Neural cell (in vitro differentiated cells): ENCODE data around the gene FYCO1. TPM values are rescaled to one million over a fixed set of nuclear protein-coding genes. Genes with fewer than 3 reads are reported as not detected.

Source experiments
- H2AFZ ChIP-seq: fragments of 200-600, 300-800 bp; sonication (generic), shearing (Covaris generic); 2 replicates; pipeline ENCODE4 v1.6.0; 2014; ENCODE audit warnings: low read depth, mild to moderate bottlenecking, antibody characterized with exemption, low read length, moderate library complexity
- H3F3A ChIP-seq: fragments of 200-600 bp; shearing (Covaris generic); 2 replicates; pipeline ENCODE4 v1.6.1; 2016; ENCODE audit warnings: mild to moderate bottlenecking, moderate library complexity, mixed read lengths, antibody characterized with exemption, low read length; ENCODE audit not compliant: insufficient read depth, poor library complexity, severe bottlenecking
- H3K27ac ChIP-seq: fragments of 200-600, 300-800 bp; sonication (generic), shearing (Covaris generic); 2 replicates; pipeline ENCODE4 v1.5.1; 2014; ENCODE audit warnings: mild to moderate bottlenecking, low read length, moderate library complexity
- H3K27me3 ChIP-seq: fragments of 300-800, 200-600 bp; sonication (generic), shearing (Covaris generic); 2 replicates; pipeline ENCODE4 v1.6.0; 2014; ENCODE audit warnings: mild to moderate bottlenecking, low read depth, low read length, moderate library complexity; ENCODE audit not compliant: insufficient read depth
- H3K36me3 ChIP-seq: fragments of 300-800, 200-600 bp; sonication (generic), shearing (Covaris generic); 2 replicates; pipeline ENCODE4 v1.5.1; 2014; ENCODE audit warnings: mild to moderate bottlenecking, antibody characterized with exemption, low read length, moderate library complexity; ENCODE audit not compliant: insufficient read depth
- H3K4me2 ChIP-seq: fragments of 300-800, 200-600 bp; sonication (generic), shearing (Covaris generic); 2 replicates; pipeline ENCODE4 v1.6.0; 2014; ENCODE audit warnings: mild to moderate bottlenecking, low read length
- H3K4me3 ChIP-seq: fragments of 300-800, 200-600 bp; sonication (generic), shearing (Covaris generic); 2 replicates; pipeline ENCODE4 v1.5.1; 2014; ENCODE audit warnings: mild to moderate bottlenecking, low read length, moderate library complexity
- H3K79me2 ChIP-seq: fragments of 200-600 bp; shearing (Covaris generic); replicated peaks from 2 replicates; pipeline ENCODE4 v1.6.0; 2014; ENCODE audit warnings: mild to moderate bottlenecking, low read length, moderate library complexity; ENCODE audit not compliant: insufficient read depth
- H3K9ac ChIP-seq: fragments of 300-800, 200-600 bp; sonication (generic), shearing (Covaris generic); 2 replicates; pipeline ENCODE4 v1.6.1; 2016; ENCODE audit warnings: mild to moderate bottlenecking, low read length, mixed read lengths
- H3K9me2 ChIP-seq: fragments of 200-600 bp; shearing (Covaris generic); 2 replicates; pipeline ENCODE4 v1.6.1; 2016; ENCODE audit warnings: mild to moderate bottlenecking, low read length, mixed read lengths; ENCODE audit not compliant: insufficient read depth
- H3K9me3 ChIP-seq: fragments of 200-600, 300-800 bp; sonication (generic), shearing (Covaris generic); 2 replicates; pipeline ENCODE4 v1.6.1; 2016; ENCODE audit warnings: mild to moderate bottlenecking, mixed run types, low read length, moderate library complexity, mixed read lengths
- H4K20me1 ChIP-seq: fragments of 200-600 bp; shearing (Covaris generic); 2 replicates; pipeline ENCODE4 v1.6.1; 2016; ENCODE audit warnings: mild to moderate bottlenecking, mixed run types; ENCODE audit not compliant: insufficient read depth
- EP300 ChIP-seq: fragments of 450-650 bp; conservative IDR thresholded peaks from 2 replicates; pipeline ENCODE4 v1.6.1; 2014; ENCODE audit warnings: antibody characterized with exemption, mild to moderate bottlenecking, moderate library complexity; ENCODE audit not compliant: poor library complexity, severe bottlenecking
- EZH2 ChIP-seq: fragments of 200-600, 300-800 bp; shearing (Covaris generic), sonication (generic); IDR thresholded peaks from 2 replicates; pipeline ENCODE4 v1.6.1; 2014; ENCODE audit warnings: antibody characterized with exemption, low read length, borderline replicate concordance, mild to moderate bottlenecking; ENCODE audit not compliant: insufficient read depth, poor library complexity, severe bottlenecking
- MXI1 ChIP-seq: fragments of 450-650 bp; conservative IDR thresholded peaks from 2 replicates; pipeline ENCODE4 v1.6.1; 2014; ENCODE audit warnings: antibody characterized with exemption, mild to moderate bottlenecking; ENCODE audit not compliant: poor library complexity, severe bottlenecking
- POLR2AphosphoS5 ChIP-seq: IDR thresholded peaks from 2 replicates; pipeline ENCODE4 v1.6.1; 2012
- RAD21 ChIP-seq: fragments of 450-650 bp; conservative IDR thresholded peaks from 2 replicates; pipeline ENCODE4 v1.6.1; 2014; ENCODE audit warnings: antibody characterized with exemption, mild to moderate bottlenecking, moderate library complexity
- SMC3 ChIP-seq: fragments of 450-650 bp; conservative IDR thresholded peaks from 2 replicates; pipeline ENCODE4 v1.6.1; 2014; ENCODE audit warnings: antibody characterized with exemption, mild to moderate bottlenecking, moderate library complexity; ENCODE audit not compliant: poor library complexity
- TAF1 ChIP-seq: IDR thresholded peaks from 2 replicates; pipeline ENCODE4 v1.6.1; 2012; ENCODE audit warnings: low read depth
- polyA plus RNA-seq: library from polyadenylated mRNA; depleted of rRNA; stranded (reverse); fragments of >200 nt; gene quantifications from 2 replicates; pipeline ENCODE4 v1.2.3, GENCODE V29; 2014
- TF ChIP-seq, protein P1 (sequence below): IDR thresholded peaks from 2 replicates; pipeline ENCODE4 v1.6.1; 2012; ENCODE audit warnings: borderline replicate concordance
- TF ChIP-seq, protein P2 (sequence below): fragments of 450-650 bp; IDR thresholded peaks from 2 replicates; pipeline ENCODE4 v1.5.1; 2014; ENCODE audit warnings: antibody characterized with exemption, mild to moderate bottlenecking, moderate library complexity; ENCODE audit not compliant: poor library complexity, severe bottlenecking

FYCO1 gene
- polyA plus RNA-seq, 1 donor from 2014 or later: 0.12 TPM

DNA sequence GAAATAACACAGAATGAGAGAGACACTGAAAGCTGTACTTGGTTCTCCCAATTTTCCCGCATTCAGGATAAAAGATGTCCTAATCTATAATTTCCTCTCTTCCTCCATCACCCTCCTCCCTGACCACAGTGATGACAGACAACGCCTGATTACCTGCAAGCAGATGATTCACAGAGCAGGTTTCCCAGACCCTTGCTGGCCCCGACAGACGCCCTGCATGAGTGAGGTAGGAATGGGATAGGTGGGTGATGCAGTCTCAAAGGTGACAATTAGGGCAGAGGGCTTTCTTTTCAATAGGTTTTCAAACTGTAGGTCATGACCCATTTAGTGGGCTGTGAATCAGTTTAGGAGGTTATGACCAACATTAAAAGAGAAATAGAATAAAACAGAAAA is 57.6 kb downstream of the FYCO1 start:
- no peak overlapping the region for H3K4me3 ChIP-seq
- H3F3A ChIP-seq: no peaks in the 10 kb centered on the region
- H3K27ac ChIP-seq: no peak overlapping the region
- no peaks in the 10 kb centered on the region for H3K9me2 ChIP-seq
- no peaks in the 10 kb centered on the region for H4K20me1 ChIP-seq
- no peaks in the 10 kb centered on the region for H3K79me2 ChIP-seq
- H2AFZ ChIP-seq: no peak overlapping the region
- H3K36me3 ChIP-seq: no peaks in the 10 kb centered on the region
- H3K9me3 ChIP-seq: no peaks in the 10 kb centered on the region
- H3K9ac ChIP-seq: no peak overlapping the region
- H3K27me3 ChIP-seq: no peaks in the 10 kb centered on the region
- H3K4me2 ChIP-seq: no peak overlapping the region
- TF ChIP-seq, protein P1, sequence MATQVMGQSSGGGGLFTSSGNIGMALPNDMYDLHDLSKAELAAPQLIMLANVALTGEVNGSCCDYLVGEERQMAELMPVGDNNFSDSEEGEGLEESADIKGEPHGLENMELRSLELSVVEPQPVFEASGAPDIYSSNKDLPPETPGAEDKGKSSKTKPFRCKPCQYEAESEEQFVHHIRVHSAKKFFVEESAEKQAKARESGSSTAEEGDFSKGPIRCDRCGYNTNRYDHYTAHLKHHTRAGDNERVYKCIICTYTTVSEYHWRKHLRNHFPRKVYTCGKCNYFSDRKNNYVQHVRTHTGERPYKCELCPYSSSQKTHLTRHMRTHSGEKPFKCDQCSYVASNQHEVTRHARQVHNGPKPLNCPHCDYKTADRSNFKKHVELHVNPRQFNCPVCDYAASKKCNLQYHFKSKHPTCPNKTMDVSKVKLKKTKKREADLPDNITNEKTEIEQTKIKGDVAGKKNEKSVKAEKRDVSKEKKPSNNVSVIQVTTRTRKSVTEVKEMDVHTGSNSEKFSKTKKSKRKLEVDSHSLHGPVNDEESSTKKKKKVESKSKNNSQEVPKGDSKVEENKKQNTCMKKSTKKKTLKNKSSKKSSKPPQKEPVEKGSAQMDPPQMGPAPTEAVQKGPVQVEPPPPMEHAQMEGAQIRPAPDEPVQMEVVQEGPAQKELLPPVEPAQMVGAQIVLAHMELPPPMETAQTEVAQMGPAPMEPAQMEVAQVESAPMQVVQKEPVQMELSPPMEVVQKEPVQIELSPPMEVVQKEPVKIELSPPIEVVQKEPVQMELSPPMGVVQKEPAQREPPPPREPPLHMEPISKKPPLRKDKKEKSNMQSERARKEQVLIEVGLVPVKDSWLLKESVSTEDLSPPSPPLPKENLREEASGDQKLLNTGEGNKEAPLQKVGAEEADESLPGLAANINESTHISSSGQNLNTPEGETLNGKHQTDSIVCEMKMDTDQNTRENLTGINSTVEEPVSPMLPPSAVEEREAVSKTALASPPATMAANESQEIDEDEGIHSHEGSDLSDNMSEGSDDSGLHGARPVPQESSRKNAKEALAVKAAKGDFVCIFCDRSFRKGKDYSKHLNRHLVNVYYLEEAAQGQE: no peak
- TF ChIP-seq POLR2AphosphoS5 (no peak), MXI1 (no peak), TAF1 (no peak), RAD21 (no peak), SMC3 (no peak), EZH2 (no peak)
- TF ChIP-seq, protein P2, sequence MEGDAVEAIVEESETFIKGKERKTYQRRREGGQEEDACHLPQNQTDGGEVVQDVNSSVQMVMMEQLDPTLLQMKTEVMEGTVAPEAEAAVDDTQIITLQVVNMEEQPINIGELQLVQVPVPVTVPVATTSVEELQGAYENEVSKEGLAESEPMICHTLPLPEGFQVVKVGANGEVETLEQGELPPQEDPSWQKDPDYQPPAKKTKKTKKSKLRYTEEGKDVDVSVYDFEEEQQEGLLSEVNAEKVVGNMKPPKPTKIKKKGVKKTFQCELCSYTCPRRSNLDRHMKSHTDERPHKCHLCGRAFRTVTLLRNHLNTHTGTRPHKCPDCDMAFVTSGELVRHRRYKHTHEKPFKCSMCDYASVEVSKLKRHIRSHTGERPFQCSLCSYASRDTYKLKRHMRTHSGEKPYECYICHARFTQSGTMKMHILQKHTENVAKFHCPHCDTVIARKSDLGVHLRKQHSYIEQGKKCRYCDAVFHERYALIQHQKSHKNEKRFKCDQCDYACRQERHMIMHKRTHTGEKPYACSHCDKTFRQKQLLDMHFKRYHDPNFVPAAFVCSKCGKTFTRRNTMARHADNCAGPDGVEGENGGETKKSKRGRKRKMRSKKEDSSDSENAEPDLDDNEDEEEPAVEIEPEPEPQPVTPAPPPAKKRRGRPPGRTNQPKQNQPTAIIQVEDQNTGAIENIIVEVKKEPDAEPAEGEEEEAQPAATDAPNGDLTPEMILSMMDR: no peak

DNA sequence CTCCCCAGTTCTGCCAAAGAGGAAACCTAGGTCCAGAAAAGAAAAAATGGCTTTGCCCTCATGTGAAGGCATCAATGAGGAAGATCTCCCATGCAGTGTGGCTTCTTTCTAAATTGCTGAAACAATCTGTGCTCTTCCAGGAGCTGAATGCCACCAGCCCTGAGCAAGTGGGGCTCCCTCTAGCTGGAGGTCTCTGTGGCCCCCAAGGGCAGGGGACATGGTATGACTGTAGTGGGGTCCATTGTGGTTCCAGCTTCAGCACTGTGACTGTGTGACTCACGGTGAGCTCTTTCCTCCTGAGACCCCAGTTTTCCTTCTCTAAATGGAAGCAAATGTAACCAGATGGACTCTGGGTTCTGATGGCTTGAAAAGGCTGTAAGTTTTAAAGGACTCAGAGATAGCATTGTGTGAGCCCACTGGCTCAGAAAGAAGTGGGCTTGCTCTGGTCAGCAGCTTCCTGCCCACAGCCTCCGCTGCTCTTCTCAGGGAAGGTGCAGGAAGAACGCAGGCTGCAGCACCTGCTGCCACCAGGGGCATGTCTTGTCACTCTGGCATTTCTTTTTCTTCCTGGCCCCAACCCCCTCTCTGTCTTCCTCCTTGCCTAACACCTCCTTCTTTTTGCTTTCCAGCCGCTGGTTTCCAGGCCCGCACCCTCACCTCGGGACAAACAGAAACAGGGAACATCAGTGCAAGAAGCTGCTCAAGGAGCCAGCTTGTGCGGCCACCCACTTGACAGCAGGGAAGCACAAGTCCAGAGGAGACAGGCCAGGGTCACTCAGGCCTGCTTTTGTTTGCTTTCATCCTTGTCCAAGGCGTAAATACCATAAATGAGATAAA is 58.2 kb downstream of the FYCO1 start:
- H3K9ac ChIP-seq: no peak overlapping the region
- no peaks in the 10 kb centered on the region for H4K20me1 ChIP-seq
- no peaks in the 10 kb centered on the region for H3K36me3 ChIP-seq
- no peaks in the 10 kb centered on the region for H3K9me3 ChIP-seq
- H3F3A ChIP-seq: no peaks in the 10 kb centered on the region
- no peaks in the 10 kb centered on the region for H3K79me2 ChIP-seq
- no peak overlapping the region for H2AFZ ChIP-seq
- no peak overlapping the region for H3K4me3 ChIP-seq
- no peak overlapping the region for H3K27ac ChIP-seq
- TF ChIP-seq, protein P2: no peak
- TF ChIP-seq, protein P1: no peak
- TF ChIP-seq RAD21 (no peak), POLR2AphosphoS5 (no peak), TAF1 (no peak), EZH2 (no peak), MXI1 (no peak), EP300 (no peak), SMC3 (no peak)
- no peaks in the 10 kb centered on the region for H3K27me3 ChIP-seq
- no peak overlapping the region for H3K4me2 ChIP-seq
- no peaks in the 10 kb centered on the region for H3K9me2 ChIP-seq
